GM23248 (cell line): Measurements from ENCODE around the gene RNF26.

Experiments
- EZH2 ChIP-seq: fragments of 200-600 bp; sonication (generic); IDR thresholded peaks from 2 replicates; pipeline ENCODE4 v1.6.1; 2018; ENCODE audit warnings: antibody characterized with exemption, mild to moderate bottlenecking; ENCODE audit not compliant: insufficient read depth, poor library complexity, severe bottlenecking
- EZH2phosphoT487 ChIP-seq: fragments of 200-600 bp; sonication (generic); IDR thresholded peaks from 2 replicates; pipeline ENCODE4 v1.6.1; 2018; ENCODE audit warnings: antibody characterized with exemption, moderate library complexity, mild to moderate bottlenecking, low read depth; ENCODE audit not compliant: insufficient read depth

GRCh38 chr11:119375337-119376196, 41.2 kb downstream of the RNF26 start:
- no peak for TF ChIP-seq EZH2
- no peak for TF ChIP-seq EZH2phosphoT487
